NCI-H510A treated with DMSO at 0.1 percent for 48 hours (cell line): ENCODE data around the gene RAET1G.
"Not testable (repeated sequence)": the region's sequence is repeated elsewhere in the genome, so short reads cannot be mapped to it uniquely, and the experiment has no call there.

ENCODE experiments used
- DNase-seq: peaks from one replicate; lab custom pipeline; 2025; lab: John Stamatoyannopoulos, UW

RAET1G gene

GRCh38 chr6:149953934-149954327 lies 31.0 kb upstream of the RAET1G start:
- DNase-seq, result not testable (repeated sequence)

- DNase-seq, result not testable (repeated sequence)
Measured at GRCh38 chr6:149953390-149953789, 30.5 kb upstream of the RAET1G start.

- DNase-seq, result no peak
Measured at GRCh38 chr6:149951626-149952025, 28.7 kb upstream of the RAET1G start.

- DNase-seq, result no peak
Measured at GRCh38 chr6:149951096-149951495, 28.2 kb upstream of the RAET1G start.

GRCh38 chr6:149950423-149950822 lies 27.5 kb upstream of the RAET1G start:
- no peak for DNase-seq

GRCh38 chr6:149948616-149949015 lies 25.7 kb upstream of the RAET1G start:
- DNase-seq, result no peak

- no peak for DNase-seq
Measured at GRCh38 chr6:149948011-149948410, 25.1 kb upstream of the RAET1G start.

GRCh38 chr6:149947533-149947932 lies 24.6 kb upstream of the RAET1G start:
- not testable (repeated sequence) for DNase-seq

GRCh38 chr6:149946631-149947030 lies 23.7 kb upstream of the RAET1G start:
- DNase-seq, result not testable (repeated sequence)

- DNase-seq, result not testable (repeated sequence)
Measured at GRCh38 chr6:149945276-149945675, 22.4 kb upstream of the RAET1G start.

GRCh38 chr6:149943321-149943720 lies 20.4 kb upstream of the RAET1G start:
- not testable (repeated sequence) for DNase-seq

- DNase-seq, result no peak
Measured at GRCh38 chr6:149942461-149942829, 19.5 kb upstream of the RAET1G start.

GRCh38 chr6:149941583-149942460 lies 18.9 kb upstream of the RAET1G start, which contains the start of gene ULBP2:
Gene ULBP2 (plus strand): TSS chr6:149942014. CDS start chr6:149942073, 59 bp downstream.
- peak; percentile 69 for DNase-seq

- DNase-seq, result no peak
Measured at GRCh38 chr6:149940672-149940982, 17.7 kb upstream of the RAET1G start.

- DNase-seq, result no peak
Measured at GRCh38 chr6:149939909-149940671, 17.2 kb upstream of the RAET1G start.

- no peak for DNase-seq
Measured at GRCh38 chr6:149939356-149939648, 16.4 kb upstream of the RAET1G start.

- peak; percentile 5 for DNase-seq
Measured at GRCh38 chr6:149938571-149939355, 15.8 kb upstream of the RAET1G start.

GRCh38 chr6:149938013-149938570 lies 15.2 kb upstream of the RAET1G start:
- not testable (repeated sequence) for DNase-seq

- DNase-seq, result no peak
Measured at GRCh38 chr6:149936743-149937142, 13.8 kb upstream of the RAET1G start.

- no peak for DNase-seq
Measured at GRCh38 chr6:149935668-149936067, 12.7 kb upstream of the RAET1G start.

GRCh38 chr6:149935246-149935645 lies 12.3 kb upstream of the RAET1G start:
- no peak for DNase-seq
